CD4-positive, alpha-beta T cell (primary cell): ENCODE data around the gene VPS52. TPM values are rescaled to one million over a fixed set of nuclear protein-coding genes. Genes with fewer than 3 reads are reported as not detected.
A peak's percentile ranks its signal among the peaks of the same experiment; 100 is the strongest.

Source experiments
- ATAC-seq: fragments of 200-7000 bp; cut with Tn5 transposase; one replicate; pipeline ENCODE4 v1.10.0; 2022; ENCODE audit warnings: mild to moderate bottlenecking; ENCODE audit not compliant: poor library complexity
- CTCF ChIA-PET: fragments of 350-600 bp; sonication (Branson Sonifier 250); formaldehyde crosslinking; loops from one replicate; lab custom pipeline; 2021; ENCODE audit warnings: antibody characterized with exemption, inconsistent platforms; lab: Charles Lee
- POLR2A ChIA-PET: fragments of 350-600 bp; sonication (Branson Sonifier 250); formaldehyde crosslinking; loops from one replicate; lab custom pipeline; 2021; ENCODE audit warnings: antibody characterized with exemption, inconsistent platforms; lab: Charles Lee
- DNase-seq, 14 experiments: peaks; one replicate each; pipeline ENCODE4 v3.0.0-alpha.2; 2013 to 2020; ENCODE audit warnings: mixed read lengths in 2 of 14
- H3K27ac ChIP-seq, 2 donors: one replicate each; pipeline versions ENCODE4 v1.5.1 to v1.7.0; 2013; ENCODE audit warnings: low read length in 2 of 2, low read depth in 1 of 2, mild to moderate bottlenecking in 1 of 2
- H3K27me3 ChIP-seq, 2 experiments: 1 replicate in 1 of 2; 2 replicates in 1 of 2; pipeline versions ENCODE4 v1.6.1 to v1.7.0; 2013; ENCODE audit warnings: low read length in 2 of 2, control low read depth in 1 of 2, mild to moderate bottlenecking in 1 of 2, moderate library complexity in 1 of 2; ENCODE audit not compliant: insufficient read depth in 2 of 2, control insufficient read depth in 1 of 2
- H3K36me3 ChIP-seq: one replicate; pipeline ENCODE4 v1.6.1; 2013; ENCODE audit warnings: low read length, control low read depth; ENCODE audit not compliant: insufficient read depth
- H3K4me1 ChIP-seq: one replicate; pipeline ENCODE4 v1.6.1; 2013; ENCODE audit warnings: low read length, control low read depth; ENCODE audit not compliant: insufficient read depth
- H3K4me3 ChIP-seq: one replicate; pipeline ENCODE4 v1.5.1; 2013; ENCODE audit warnings: mild to moderate bottlenecking, low read length, moderate library complexity
- H3K9me3 ChIP-seq, 2 experiments: 1 replicate in 1 of 2; 2 replicates in 1 of 2; pipeline versions ENCODE4 v1.6.1 to v1.7.0; 2013; ENCODE audit warnings: low read length in 2 of 2, mild to moderate bottlenecking in 2 of 2, control low read depth in 1 of 2, moderate library complexity in 1 of 2; ENCODE audit not compliant: control insufficient read depth in 1 of 2, insufficient read depth in 1 of 2
- H3K27ac Mint-ChIP-seq: one replicate; pipeline ENCODE4 v1.8.0; 2020; ENCODE audit warnings: mixed read lengths
- H3K27me3 Mint-ChIP-seq: one replicate; pipeline ENCODE4 v1.8.0; 2021; ENCODE audit warnings: mixed read lengths
- H3K36me3 Mint-ChIP-seq: one replicate; pipeline ENCODE4 v1.8.0; 2021; ENCODE audit warnings: low read depth, mixed read lengths
- H3K4me1 Mint-ChIP-seq: one replicate; pipeline ENCODE4 v1.8.0; 2021; ENCODE audit warnings: low read depth, mixed read lengths
- H3K4me3 Mint-ChIP-seq: one replicate; pipeline ENCODE4 v1.8.0; 2020; ENCODE audit warnings: mild to moderate bottlenecking, mixed read lengths
- H3K9me3 Mint-ChIP-seq: one replicate; pipeline ENCODE4 v1.8.0; 2020; ENCODE audit warnings: mixed read lengths
- intact Hi-C, 2 experiments: fragments of 100-400 bp; cut with DNase I in 1 of 2; cut with micrococcal nuclease in 1 of 2; formaldehyde crosslinking; loops; one replicate each; pipeline versions ENCODE4 v1.15.1 to v1.9.0; 2023 to 2025; cut with DNase I, micrococcal nuclease
- total RNA-seq, 174 experiments: library from RNA in 2 of 174; stranded (reverse) in 2 of 174; gene quantifications; one replicate each; pipeline ENCODE4 v1.2.3 and lab custom pipeline; 2021 to 2026
- TF ChIP-seq, protein P1 (sequence below): fragments of 200-600 bp; IDR thresholded peaks from one replicate; pipeline ENCODE4 v1.8.0; 2022; ENCODE audit warnings: antibody characterized with exemption, mild to moderate bottlenecking

Gene VPS52
- total RNA-seq, 2 experiments from 2014 or later: 67.9 TPM

DNA sequence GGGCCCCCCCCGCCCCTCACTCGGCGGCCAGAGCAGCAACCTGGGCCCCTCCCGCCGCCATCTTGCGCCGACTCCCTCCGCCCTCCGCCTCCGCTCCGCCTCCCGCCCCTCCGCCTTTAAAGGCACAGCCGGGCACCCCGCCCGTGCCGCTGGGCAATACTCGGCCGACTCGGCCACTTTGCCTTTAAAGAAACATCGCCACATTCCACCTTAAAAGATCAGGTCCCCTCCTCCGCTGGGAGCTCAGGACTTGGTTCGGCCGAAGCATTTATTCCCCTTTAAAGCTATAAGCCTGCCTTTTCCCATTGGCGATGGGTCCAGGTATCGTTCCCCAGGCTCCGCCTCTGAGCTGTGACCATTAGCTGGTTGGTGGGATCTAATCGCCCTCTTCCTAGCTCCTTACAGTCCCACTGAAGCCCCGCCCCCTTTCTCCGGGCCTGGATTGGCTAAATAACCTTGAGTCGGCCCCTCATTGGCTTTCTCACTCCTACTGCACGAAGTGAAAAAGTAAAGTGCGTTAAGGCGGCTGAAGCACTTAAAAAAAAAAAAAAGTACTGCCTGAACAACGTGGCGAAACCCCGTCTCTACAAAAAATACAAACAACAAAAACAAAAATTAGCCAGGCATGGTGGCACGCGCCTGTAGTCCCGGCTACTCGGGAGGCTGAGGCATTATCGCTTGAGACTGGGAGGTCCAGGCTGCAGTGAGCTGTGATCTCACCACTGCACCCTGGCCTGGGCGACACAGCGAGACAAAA is 46.2 kb upstream of the VPS52 start, which contains the start of gene ZBTB22:
Gene ZBTB22, minus strand, starts transcription at position 76 of the 757 bp plus-strand sequence. CDS start 828 bp downstream, outside the sequence.
- Mint-ChIP-seq H3K27me3 (no peaks in the 10 kb centered on the region), H3K36me3 (peaks cover 83% of the 10 kb centered on the region), H3K4me1 (peaks cover 95% of the 10 kb centered on the region), H3K9me3 (no peaks in the 10 kb centered on the region), H3K27ac (peak within 1 kb of the TSS; percentile 94), H3K4me3 (peak within 1 kb of the TSS; percentile 100)
- TF ChIP-seq, protein P1, sequence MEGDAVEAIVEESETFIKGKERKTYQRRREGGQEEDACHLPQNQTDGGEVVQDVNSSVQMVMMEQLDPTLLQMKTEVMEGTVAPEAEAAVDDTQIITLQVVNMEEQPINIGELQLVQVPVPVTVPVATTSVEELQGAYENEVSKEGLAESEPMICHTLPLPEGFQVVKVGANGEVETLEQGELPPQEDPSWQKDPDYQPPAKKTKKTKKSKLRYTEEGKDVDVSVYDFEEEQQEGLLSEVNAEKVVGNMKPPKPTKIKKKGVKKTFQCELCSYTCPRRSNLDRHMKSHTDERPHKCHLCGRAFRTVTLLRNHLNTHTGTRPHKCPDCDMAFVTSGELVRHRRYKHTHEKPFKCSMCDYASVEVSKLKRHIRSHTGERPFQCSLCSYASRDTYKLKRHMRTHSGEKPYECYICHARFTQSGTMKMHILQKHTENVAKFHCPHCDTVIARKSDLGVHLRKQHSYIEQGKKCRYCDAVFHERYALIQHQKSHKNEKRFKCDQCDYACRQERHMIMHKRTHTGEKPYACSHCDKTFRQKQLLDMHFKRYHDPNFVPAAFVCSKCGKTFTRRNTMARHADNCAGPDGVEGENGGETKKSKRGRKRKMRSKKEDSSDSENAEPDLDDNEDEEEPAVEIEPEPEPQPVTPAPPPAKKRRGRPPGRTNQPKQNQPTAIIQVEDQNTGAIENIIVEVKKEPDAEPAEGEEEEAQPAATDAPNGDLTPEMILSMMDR: no peak
- DNase-seq (peak; percentile 90 to 98 (median 95)), ATAC-seq (peak; percentile 64)
- Histone ChIP-seq H3K9me3 (no peaks in the 10 kb centered on the region), H3K36me3 (peaks cover 37% of the 10 kb centered on the region), H3K4me1 (peaks cover 75% of the 10 kb centered on the region), H3K4me3 (peak within 1 kb of the TSS; percentile 67), H3K27ac (peak within 1 kb of the TSS; percentile 81 to 86), H3K27me3 (no peaks in the 10 kb centered on the region)
- ChIA-PET CTCF (interaction anchor here (0.6 to 1.9 kb wide), 8 partner anchors 19 to 108 kb away, joined by 3 to 12 read pairs (median 4); partner anchors contain the start of genes KIFC1, PFDN6, RGL2 and RPS18), POLR2A (interaction anchor here (0.6 to 3.5 kb wide), 27 partner anchors 10 to 1666 kb away, joined by 3 to 155 read pairs (median 4); partner anchors contain the start of genes B3GALT4, BAG6, CUTA and PFDN6)
- intact Hi-C loops: loop anchor here (1.0 kb wide), 4 partner anchors 19 to 109 kb away; partner anchors contain the start of gene KIFC1 (in 1 of the 2)

DNA sequence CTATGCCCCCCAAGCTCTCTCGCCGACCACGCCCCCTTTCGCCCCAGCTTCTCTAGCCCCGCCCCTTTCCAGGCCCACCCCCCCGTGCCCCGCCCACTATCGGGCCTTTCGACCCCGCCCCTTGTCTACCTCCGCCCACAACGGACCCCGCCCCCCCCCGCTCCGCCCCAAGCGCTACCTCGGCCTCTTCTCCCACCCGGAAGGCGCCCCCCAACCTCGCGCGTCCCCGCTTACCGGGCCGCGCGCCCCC is 45.7 kb upstream of the VPS52 start:
- Mint-ChIP-seq H3K36me3 (peaks cover 83% of the 10 kb centered on the region), H3K27ac (peak overlapping the region; percentile 94), H3K9me3 (no peaks in the 10 kb centered on the region), H3K4me3 (peak overlapping the region; percentile 85), H3K27me3 (no peaks in the 10 kb centered on the region), H3K4me1 (peaks cover 95% of the 10 kb centered on the region)
- no peak for DNase-seq
- TF ChIP-seq, protein P1: no peak
- Histone ChIP-seq H3K4me3 (peak overlapping the region; percentile 67), H3K27me3 (no peaks in the 10 kb centered on the region), H3K36me3 (peaks cover 39% of the 10 kb centered on the region), H3K27ac (peak overlapping the region; percentile 23 to 86), H3K4me1 (peaks cover 78% of the 10 kb centered on the region), H3K9me3 (no peaks in the 10 kb centered on the region)
- no peak for ATAC-seq
- ChIA-PET CTCF (interaction anchor here (0.6 to 1.6 kb wide), 6 partner anchors 10 to 108 kb away, joined by 3 to 10 read pairs (median 4); partner anchors contain the start of genes PFDN6, RGL2 and WDR46), POLR2A (interaction anchor here (0.7 to 3.5 kb wide), 24 partner anchors 9 to 1665 kb away, joined by 3 to 155 read pairs (median 6); partner anchors contain the start of genes B3GALT4, BAG6, CUTA and PFDN6)
- intact Hi-C loops: loop anchor here in 1 of 2 experiments (1.0 kb wide), 3 partner anchors 18 to 110 kb away; partner anchors contain the start of gene KIFC1

DNA sequence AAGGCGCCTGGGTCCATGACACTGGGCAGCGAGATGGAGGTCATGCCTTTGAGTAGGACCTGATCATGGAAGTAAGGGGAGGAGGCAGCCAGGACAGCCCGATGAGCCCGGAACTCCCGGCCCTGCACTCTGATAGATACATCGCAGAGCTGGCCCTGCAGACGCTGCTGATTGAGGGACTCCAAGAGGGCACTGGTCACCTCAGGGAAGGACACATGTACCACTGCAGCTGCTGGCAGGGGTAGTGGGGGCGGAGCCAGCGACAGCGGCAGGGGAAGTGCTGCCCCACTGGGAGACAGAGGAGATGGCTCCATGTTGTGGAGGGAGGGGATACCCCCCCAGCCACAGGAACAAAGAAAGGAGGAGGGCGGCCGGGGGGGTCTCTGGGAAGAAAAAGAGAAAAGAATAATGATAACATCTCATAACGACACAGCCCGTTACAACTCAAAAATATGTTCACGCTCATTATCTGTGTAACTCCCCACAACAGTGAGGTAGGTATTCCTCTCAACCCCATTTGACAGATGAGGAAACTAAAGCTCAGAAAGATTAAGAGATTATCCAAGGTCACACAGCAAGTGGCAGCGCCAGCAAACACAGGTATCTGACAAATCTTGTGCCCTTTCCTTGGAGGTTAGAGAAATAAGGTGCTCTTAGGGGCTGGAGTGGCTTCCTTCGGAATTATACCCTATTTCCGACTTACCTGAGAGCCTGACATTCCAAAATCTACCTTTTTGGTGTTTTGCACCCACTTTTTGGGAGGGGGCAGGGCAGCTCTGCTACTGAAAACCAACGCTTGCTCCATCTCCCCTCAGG is 45.1 kb upstream of the VPS52 start:
- TF ChIP-seq, protein P1: no peak
- peaks cover 80% of the 10 kb centered on the region for H3K4me1 ChIP-seq
- POLR2A ChIA-PET: interaction anchor here (0.7 to 3.5 kb wide), 16 partner anchors 16 to 345 kb away, joined by 3 to 155 read pairs (median 12); partner anchors contain the start of genes CUTA, PFDN6, PHF1 and RGL2
- no peaks in the 10 kb centered on the region for H3K27me3 ChIP-seq
- intact Hi-C loops: loop anchor here in 1 of 2 experiments (1.0 kb wide), 3 partner anchors 18 to 110 kb away; partner anchors contain the start of gene KIFC1
- peaks cover 83% of the 10 kb centered on the region for H3K36me3 Mint-ChIP-seq
- no peaks in the 10 kb centered on the region for H3K9me3 ChIP-seq
- peak overlapping the region; percentile 94 for H3K27ac Mint-ChIP-seq
- peak overlapping the region; percentile 85 for H3K4me3 Mint-ChIP-seq
- CTCF ChIA-PET: interaction anchor here (0.9 to 1.6 kb wide), 3 partner anchors 10 to 39 kb away, joined by 3 to 7 read pairs (median 3); no protein-coding TSS in a partner anchor
- H3K9me3 Mint-ChIP-seq: no peaks in the 10 kb centered on the region
- DNase-seq: peak in 1 of 14 experiments; percentile 56
- peaks cover 95% of the 10 kb centered on the region for H3K4me1 Mint-ChIP-seq
- ATAC-seq: no peak
- peak overlapping the region; percentile 23 to 46 for H3K27ac ChIP-seq
- H3K36me3 ChIP-seq: peaks cover 44% of the 10 kb centered on the region
- H3K27me3 Mint-ChIP-seq: no peaks in the 10 kb centered on the region
- H3K4me3 ChIP-seq: peak overlapping the region; percentile 67
